ENCODE data around the gene BACE1-AS.

GRCh38 chr11:117335399-117335798 lies 44.3 kb downstream of the BACE1-AS start:
- TF ChIP-seq POLR2A (IDR thresholded peaks at IDR 0.05; ENCODE audit: low read depth, low read length) (no peak), POLR2AphosphoS5 (IDR thresholded peaks at IDR 0.05; ENCODE audit: low read depth, low read length) (no peak)

Measured in GM12892 (cell line).